GM23338 (cell line): Measurements from ENCODE around the gene AP2M1.

Source experiments
- POLR2AphosphoS5 ChIP-seq: IDR thresholded peaks from 2 replicates; pipeline ENCODE4 v1.6.1; 2016; ENCODE audit warnings: antibody characterized with exemption, low read depth
- TF ChIP-seq, protein P1 (sequence below), 2 experiments: fragments of 200-600 bp in 1 of 2; sonication (generic) in 1 of 2; conservative IDR thresholded peaks; 2 replicates each; pipeline versions ENCODE4 v1.5.1 to v1.6.1; 2016 to 2017; ENCODE audit warnings: antibody characterized with exemption in 2 of 2, low read depth in 2 of 2, mild to moderate bottlenecking in 2 of 2, moderate library complexity in 1 of 2

DNA sequence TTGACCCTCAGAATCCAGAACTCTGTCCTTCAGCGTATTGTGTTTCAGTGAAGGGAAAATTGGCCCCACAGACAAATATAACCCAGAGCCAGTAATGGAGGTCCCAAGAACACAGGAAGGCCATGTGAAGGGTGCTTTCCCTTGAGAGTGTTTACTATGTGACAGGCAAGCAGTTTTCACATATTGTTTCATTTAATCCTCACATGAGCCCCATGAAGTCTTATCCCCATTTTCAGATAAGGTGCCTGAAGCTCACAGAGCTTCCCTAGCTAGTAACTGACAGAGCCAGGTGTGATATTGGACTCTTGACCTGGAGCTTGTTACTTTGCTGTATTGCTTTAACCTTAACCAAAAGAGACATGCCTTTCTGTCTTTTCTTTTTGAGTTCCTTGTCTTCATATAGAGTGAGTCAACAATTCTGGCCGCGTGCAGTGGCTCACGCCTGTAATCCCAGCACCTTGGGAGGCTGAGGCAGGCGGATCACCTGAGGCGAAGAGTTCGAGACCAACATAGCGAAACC, 28.8 kb upstream of the AP2M1 start:
- TF ChIP-seq POLR2AphosphoS5: no peak
- TF ChIP-seq, protein P1, sequence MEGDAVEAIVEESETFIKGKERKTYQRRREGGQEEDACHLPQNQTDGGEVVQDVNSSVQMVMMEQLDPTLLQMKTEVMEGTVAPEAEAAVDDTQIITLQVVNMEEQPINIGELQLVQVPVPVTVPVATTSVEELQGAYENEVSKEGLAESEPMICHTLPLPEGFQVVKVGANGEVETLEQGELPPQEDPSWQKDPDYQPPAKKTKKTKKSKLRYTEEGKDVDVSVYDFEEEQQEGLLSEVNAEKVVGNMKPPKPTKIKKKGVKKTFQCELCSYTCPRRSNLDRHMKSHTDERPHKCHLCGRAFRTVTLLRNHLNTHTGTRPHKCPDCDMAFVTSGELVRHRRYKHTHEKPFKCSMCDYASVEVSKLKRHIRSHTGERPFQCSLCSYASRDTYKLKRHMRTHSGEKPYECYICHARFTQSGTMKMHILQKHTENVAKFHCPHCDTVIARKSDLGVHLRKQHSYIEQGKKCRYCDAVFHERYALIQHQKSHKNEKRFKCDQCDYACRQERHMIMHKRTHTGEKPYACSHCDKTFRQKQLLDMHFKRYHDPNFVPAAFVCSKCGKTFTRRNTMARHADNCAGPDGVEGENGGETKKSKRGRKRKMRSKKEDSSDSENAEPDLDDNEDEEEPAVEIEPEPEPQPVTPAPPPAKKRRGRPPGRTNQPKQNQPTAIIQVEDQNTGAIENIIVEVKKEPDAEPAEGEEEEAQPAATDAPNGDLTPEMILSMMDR (conservative IDR thresholded peaks at IDR 0.05; ENCODE audit: low read depth in 2 of 2): no peak
